ENCODE data around the gene RAB7A. TPM values are rescaled to one million over a fixed set of nuclear protein-coding genes. Genes with fewer than 3 reads are reported as not detected.

The RAB7A gene
- total and polyA plus RNA-seq, 2 experiments from 2014 or later: 71.3 to 255 TPM

GRCh38 chr3:128800241-128801187 lies 74.5 kb downstream of the RAB7A start:
- Histone ChIP-seq H3K79me2 (ENCODE audit: insufficient read depth) (peaks cover 95% of the 10 kb centered on the region), H3K4me2 (ENCODE audit: unreplicated experiment) (no peak overlapping the region), H3K9me3 (ENCODE audit: low read depth) (no peaks in the 10 kb centered on the region), H4K20me1 (ENCODE audit: insufficient read depth) (0 out of 2 replicates have a peak, but pooled peaks cover 6% of the 10 kb centered on the region), H3K9ac (no peak overlapping the region), H3K36me3 (ENCODE audit: low read depth) (peaks cover 42% of the 10 kb centered on the region), H3K4me1 (ENCODE audit: insufficient read depth) (peaks cover 14% of the 10 kb centered on the region; the same call in 1 of the 2 replicates), H3K27ac (no peak overlapping the region), H3K27me3 (replicated peaks; ENCODE audit: insufficient read depth) (no peaks in the 10 kb centered on the region), H2AFZ (no peak overlapping the region), H3K9me2 (ENCODE audit: insufficient read depth) (no peaks in the 10 kb centered on the region), H3K4me3 (no peak overlapping the region), H3F3A (ENCODE audit: insufficient read depth) (peaks cover 18% of the 10 kb centered on the region)
- in situ Hi-C loops (cut with MboI): no loop called here
- no peak for DNase-seq
- 97% methylated on average over 9 of the region's 9 CpGs for WGBS, 2 experiments (ENCODE audit: low coverage in 1 of 2, low lambda C conversion rate in 2 of 2, missing lambda C conversion rate in 2 of 2)
- TF ChIP-seq EZH2phosphoT487 (IDR thresholded peaks at IDR 0.05; ENCODE audit: insufficient read depth, low read depth) (no peak), EZH2 (IDR thresholded peaks at IDR 0.05; ENCODE audit: insufficient read depth, poor library complexity, severe bottlenecking) (no peak)

- H3K9ac ChIP-seq: no peak overlapping the region
- H3K36me3 ChIP-seq (ENCODE audit: low read depth): peaks cover 41% of the 10 kb centered on the region
- no peak overlapping the region for H3K4me3 ChIP-seq
- H3F3A ChIP-seq (ENCODE audit: insufficient read depth): peaks cover 10% of the 10 kb centered on the region; the same call in 1 of the 2 replicates
- H4K20me1 ChIP-seq (ENCODE audit: insufficient read depth): 0 out of 2 replicates have a peak, but pooled peaks cover 6% of the 10 kb centered on the region
- no peaks in the 10 kb centered on the region for H3K27me3 ChIP-seq (replicated peaks; ENCODE audit: insufficient read depth)
- H3K4me1 ChIP-seq (ENCODE audit: insufficient read depth): peaks cover 17% of the 10 kb centered on the region; the same call in 1 of the 2 replicates
- no peaks in the 10 kb centered on the region for H3K9me2 ChIP-seq (ENCODE audit: insufficient read depth)
- no peaks in the 10 kb centered on the region for H3K9me3 ChIP-seq (ENCODE audit: low read depth)
- DNase-seq: no peak
- no peak overlapping the region for H2AFZ ChIP-seq
- in situ Hi-C loops (cut with MboI): no loop called here
- TF ChIP-seq EZH2phosphoT487 (IDR thresholded peaks at IDR 0.05; ENCODE audit: insufficient read depth, low read depth) (no peak), EZH2 (IDR thresholded peaks at IDR 0.05; ENCODE audit: insufficient read depth, poor library complexity, severe bottlenecking) (no peak)
- WGBS, 2 experiments (ENCODE audit: low coverage in 1 of 2, low lambda C conversion rate in 2 of 2, missing lambda C conversion rate in 2 of 2): 61 to 69% methylated on average over 2 of the region's 2 CpGs
- H3K27ac ChIP-seq: no peak overlapping the region
- H3K79me2 ChIP-seq (ENCODE audit: insufficient read depth): peaks cover 97% of the 10 kb centered on the region
- no peak overlapping the region for H3K4me2 ChIP-seq (ENCODE audit: unreplicated experiment)
Measured at GRCh38 chr3:128801779-128802380, 75.9 kb downstream of the RAB7A start.

GRCh38 chr3:128803307-128803706 lies 77.3 kb downstream of the RAB7A start:
- in situ Hi-C loops (cut with MboI): no loop called here
- no peak for TF ChIP-seq EZH2phosphoT487 (IDR thresholded peaks at IDR 0.05; ENCODE audit: insufficient read depth, low read depth)
- TF ChIP-seq EZH2 (IDR thresholded peaks at IDR 0.05; ENCODE audit: insufficient read depth, poor library complexity, severe bottlenecking): no peak
- H3K9me3 ChIP-seq (ENCODE audit: low read depth): no peaks in the 10 kb centered on the region
- H3K4me3 ChIP-seq: no peak overlapping the region
- H3K9ac ChIP-seq: no peak overlapping the region
- no peaks in the 10 kb centered on the region for H3K27me3 ChIP-seq (replicated peaks; ENCODE audit: insufficient read depth)
- H3K4me2 ChIP-seq (ENCODE audit: unreplicated experiment): no peak overlapping the region
- no peak overlapping the region for H2AFZ ChIP-seq
- DNase-seq: no peak
- no peaks in the 10 kb centered on the region for H3K9me2 ChIP-seq (ENCODE audit: insufficient read depth)
- H3F3A ChIP-seq (ENCODE audit: insufficient read depth): peaks cover 3% of the 10 kb centered on the region; the same call in 1 of the 2 replicates
- H3K36me3 ChIP-seq (ENCODE audit: low read depth): peaks cover 26% of the 10 kb centered on the region
- peaks cover 17% of the 10 kb centered on the region; the same call in 1 of the 2 replicates for H3K4me1 ChIP-seq (ENCODE audit: insufficient read depth)
- no peak overlapping the region for H3K27ac ChIP-seq
- 0 out of 2 replicates have a peak, but pooled peaks cover 6% of the 10 kb centered on the region for H4K20me1 ChIP-seq (ENCODE audit: insufficient read depth)
- peaks cover 94% of the 10 kb centered on the region for H3K79me2 ChIP-seq (ENCODE audit: insufficient read depth)

GRCh38 chr3:128804017-128804810 lies 78.2 kb downstream of the RAB7A start:
- peaks cover 93% of the 10 kb centered on the region for H3K79me2 ChIP-seq (ENCODE audit: insufficient read depth)
- H3K9ac ChIP-seq: 0 out of 2 replicates have a peak overlapping the region, but pooled peaks have one; percentile 2
- H4K20me1 ChIP-seq (ENCODE audit: insufficient read depth): 0 out of 2 replicates have a peak, but pooled peaks cover 6% of the 10 kb centered on the region
- 0 out of 2 replicates have a peak overlapping the region, but pooled peaks have one; percentile 12 for H3K27ac ChIP-seq
- no peaks in the 10 kb centered on the region for H3K9me3 ChIP-seq (ENCODE audit: low read depth)
- in situ Hi-C loops (cut with MboI): no loop called here
- peaks cover 17% of the 10 kb centered on the region for H3K36me3 ChIP-seq (ENCODE audit: low read depth)
- H3K4me3 ChIP-seq: peak overlapping the region; percentile 19; the same call in 1 of the 2 replicates
- peak; percentile 47 for DNase-seq
- no peaks in the 10 kb centered on the region for H3K9me2 ChIP-seq (ENCODE audit: insufficient read depth)
- H3K27me3 ChIP-seq (replicated peaks; ENCODE audit: insufficient read depth): no peaks in the 10 kb centered on the region
- 79 to 83% methylated on average over 5 of the region's 5 CpGs for WGBS, 2 experiments (ENCODE audit: low coverage in 1 of 2, low lambda C conversion rate in 2 of 2, missing lambda C conversion rate in 2 of 2)
- H2AFZ ChIP-seq: no peak overlapping the region
- H3K4me2 ChIP-seq (ENCODE audit: unreplicated experiment): peak overlapping the region; percentile 18
- TF ChIP-seq EZH2 (IDR thresholded peaks at IDR 0.05; ENCODE audit: insufficient read depth, poor library complexity, severe bottlenecking) (no peak), EZH2phosphoT487 (IDR thresholded peaks at IDR 0.05; ENCODE audit: insufficient read depth, low read depth) (no peak)
- H3K4me1 ChIP-seq (ENCODE audit: insufficient read depth): peaks cover 17% of the 10 kb centered on the region; the same call in 1 of the 2 replicates
- peaks cover 3% of the 10 kb centered on the region; the same call in 1 of the 2 replicates for H3F3A ChIP-seq (ENCODE audit: insufficient read depth)
